Neural cell (in vitro differentiated cells): ENCODE measurements around the gene MEOX1. TPM values are rescaled to one million over a fixed set of nuclear protein-coding genes. Genes with fewer than 3 reads are reported as not detected.
"Not testable (repeated sequence)": the region's sequence is repeated elsewhere in the genome, so short reads cannot be mapped to it uniquely, and the experiment has no call there.

ENCODE experiments used
- H2AFZ ChIP-seq: fragments of 200-600, 300-800 bp; sonication (generic), shearing (Covaris generic); 2 replicates; pipeline ENCODE4 v1.6.0; 2014; ENCODE audit warnings: low read depth, mild to moderate bottlenecking, antibody characterized with exemption, low read length, moderate library complexity
- H3F3A ChIP-seq: fragments of 200-600 bp; shearing (Covaris generic); 2 replicates; pipeline ENCODE4 v1.6.1; 2016; ENCODE audit warnings: mild to moderate bottlenecking, moderate library complexity, mixed read lengths, antibody characterized with exemption, low read length; ENCODE audit not compliant: insufficient read depth, poor library complexity, severe bottlenecking
- H3K27ac ChIP-seq: fragments of 200-600, 300-800 bp; sonication (generic), shearing (Covaris generic); 2 replicates; pipeline ENCODE4 v1.5.1; 2014; ENCODE audit warnings: mild to moderate bottlenecking, low read length, moderate library complexity
- H3K27me3 ChIP-seq: fragments of 300-800, 200-600 bp; sonication (generic), shearing (Covaris generic); 2 replicates; pipeline ENCODE4 v1.6.0; 2014; ENCODE audit warnings: mild to moderate bottlenecking, low read depth, low read length, moderate library complexity; ENCODE audit not compliant: insufficient read depth
- H3K36me3 ChIP-seq: fragments of 300-800, 200-600 bp; sonication (generic), shearing (Covaris generic); 2 replicates; pipeline ENCODE4 v1.5.1; 2014; ENCODE audit warnings: mild to moderate bottlenecking, antibody characterized with exemption, low read length, moderate library complexity; ENCODE audit not compliant: insufficient read depth
- H3K4me2 ChIP-seq: fragments of 300-800, 200-600 bp; sonication (generic), shearing (Covaris generic); 2 replicates; pipeline ENCODE4 v1.6.0; 2014; ENCODE audit warnings: mild to moderate bottlenecking, low read length
- H3K4me3 ChIP-seq: fragments of 300-800, 200-600 bp; sonication (generic), shearing (Covaris generic); 2 replicates; pipeline ENCODE4 v1.5.1; 2014; ENCODE audit warnings: mild to moderate bottlenecking, low read length, moderate library complexity
- H3K79me2 ChIP-seq: fragments of 200-600 bp; shearing (Covaris generic); replicated peaks from 2 replicates; pipeline ENCODE4 v1.6.0; 2014; ENCODE audit warnings: mild to moderate bottlenecking, low read length, moderate library complexity; ENCODE audit not compliant: insufficient read depth
- H3K9ac ChIP-seq: fragments of 300-800, 200-600 bp; sonication (generic), shearing (Covaris generic); 2 replicates; pipeline ENCODE4 v1.6.1; 2016; ENCODE audit warnings: mild to moderate bottlenecking, low read length, mixed read lengths
- H3K9me2 ChIP-seq: fragments of 200-600 bp; shearing (Covaris generic); 2 replicates; pipeline ENCODE4 v1.6.1; 2016; ENCODE audit warnings: mild to moderate bottlenecking, low read length, mixed read lengths; ENCODE audit not compliant: insufficient read depth
- H3K9me3 ChIP-seq: fragments of 200-600, 300-800 bp; sonication (generic), shearing (Covaris generic); 2 replicates; pipeline ENCODE4 v1.6.1; 2016; ENCODE audit warnings: mild to moderate bottlenecking, mixed run types, low read length, moderate library complexity, mixed read lengths
- H4K20me1 ChIP-seq: fragments of 200-600 bp; shearing (Covaris generic); 2 replicates; pipeline ENCODE4 v1.6.1; 2016; ENCODE audit warnings: mild to moderate bottlenecking, mixed run types; ENCODE audit not compliant: insufficient read depth
- MXI1 ChIP-seq: fragments of 450-650 bp; conservative IDR thresholded peaks from 2 replicates; pipeline ENCODE4 v1.6.1; 2014; ENCODE audit warnings: antibody characterized with exemption, mild to moderate bottlenecking; ENCODE audit not compliant: poor library complexity, severe bottlenecking
- POLR2AphosphoS5 ChIP-seq: IDR thresholded peaks from 2 replicates; pipeline ENCODE4 v1.6.1; 2012
- RAD21 ChIP-seq: fragments of 450-650 bp; conservative IDR thresholded peaks from 2 replicates; pipeline ENCODE4 v1.6.1; 2014; ENCODE audit warnings: antibody characterized with exemption, mild to moderate bottlenecking, moderate library complexity
- polyA plus RNA-seq: library from polyadenylated mRNA; depleted of rRNA; stranded (reverse); fragments of >200 nt; gene quantifications from 2 replicates; pipeline ENCODE4 v1.2.3, GENCODE V29; 2014
- TF ChIP-seq, protein P1 (sequence below): IDR thresholded peaks from 2 replicates; pipeline ENCODE4 v1.6.1; 2012; ENCODE audit warnings: borderline replicate concordance
- TF ChIP-seq, protein P2 (sequence below): fragments of 450-650 bp; IDR thresholded peaks from 2 replicates; pipeline ENCODE4 v1.5.1; 2014; ENCODE audit warnings: antibody characterized with exemption, mild to moderate bottlenecking, moderate library complexity; ENCODE audit not compliant: poor library complexity, severe bottlenecking

MEOX1 gene
- polyA plus RNA-seq, 1 donor from 2014 or later, result 0.50 TPM

DNA sequence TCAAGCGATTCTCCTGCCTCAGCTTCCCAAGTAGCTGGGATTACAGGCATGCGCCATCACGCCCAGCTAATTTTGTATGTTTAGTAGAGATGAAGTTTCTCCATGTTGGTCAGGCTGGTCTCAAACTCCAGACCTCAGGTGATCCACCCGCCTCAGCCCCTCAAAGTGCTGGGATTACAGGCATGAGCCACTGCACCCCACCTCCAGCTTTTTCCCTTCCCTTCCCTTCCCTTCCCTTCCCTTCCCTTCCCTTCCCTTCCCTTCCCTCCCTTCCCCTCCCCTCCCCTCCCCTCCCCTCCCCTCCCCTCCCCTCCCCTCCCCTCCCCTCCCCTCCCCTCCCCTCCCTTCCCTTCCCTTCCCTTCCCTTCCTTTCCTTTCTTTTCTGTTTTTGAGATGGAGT is 59.2 kb downstream of the MEOX1 start:
- not testable (repeated sequence) for H3K4me2 ChIP-seq, H3K4me3 ChIP-seq, H3K79me2 ChIP-seq, H3K9me2 ChIP-seq, H4K20me1 ChIP-seq, H3K36me3 ChIP-seq, H2AFZ ChIP-seq, H3K9ac ChIP-seq, H3K27ac ChIP-seq, H3K27me3 ChIP-seq, H3F3A ChIP-seq, H3K9me3 ChIP-seq

DNA sequence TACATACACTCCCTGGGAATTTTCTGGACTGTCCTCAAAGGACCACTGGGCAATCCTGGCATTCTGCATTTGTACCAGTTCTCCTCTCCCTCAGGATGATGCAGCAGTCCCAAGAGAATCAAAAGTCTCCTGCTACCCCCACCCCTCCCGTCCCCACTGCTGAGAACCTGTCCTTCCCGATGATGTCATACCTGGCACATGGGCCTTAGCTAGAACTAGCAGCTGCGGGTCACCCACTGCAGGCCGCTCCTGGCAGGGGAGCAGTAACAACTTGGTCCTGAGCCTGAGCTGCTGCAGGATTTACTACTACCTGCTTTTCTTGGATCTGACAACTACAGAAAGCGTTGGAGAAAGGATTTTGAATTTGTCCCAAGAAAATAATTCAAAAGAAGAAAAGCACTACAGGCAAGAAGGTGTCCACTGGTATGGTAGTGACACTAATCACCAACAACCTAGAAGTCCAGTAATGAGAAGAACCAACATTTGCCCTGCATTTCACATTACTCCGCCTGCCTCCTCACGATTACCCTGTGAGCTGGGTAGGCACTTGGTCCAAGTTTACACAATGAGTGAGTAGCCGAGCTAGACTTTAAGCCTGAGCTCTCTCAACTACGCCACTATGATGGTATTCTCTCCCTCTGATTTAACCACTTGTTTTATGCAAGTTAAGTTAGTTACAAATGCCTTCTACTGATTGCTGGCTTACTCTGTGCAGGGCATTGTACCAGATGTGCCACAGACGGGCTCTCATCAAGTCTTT is 60.3 kb downstream of the MEOX1 start:
- Histone ChIP-seq H2AFZ (no peak overlapping the region), H3F3A (no peaks in the 10 kb centered on the region)

DNA sequence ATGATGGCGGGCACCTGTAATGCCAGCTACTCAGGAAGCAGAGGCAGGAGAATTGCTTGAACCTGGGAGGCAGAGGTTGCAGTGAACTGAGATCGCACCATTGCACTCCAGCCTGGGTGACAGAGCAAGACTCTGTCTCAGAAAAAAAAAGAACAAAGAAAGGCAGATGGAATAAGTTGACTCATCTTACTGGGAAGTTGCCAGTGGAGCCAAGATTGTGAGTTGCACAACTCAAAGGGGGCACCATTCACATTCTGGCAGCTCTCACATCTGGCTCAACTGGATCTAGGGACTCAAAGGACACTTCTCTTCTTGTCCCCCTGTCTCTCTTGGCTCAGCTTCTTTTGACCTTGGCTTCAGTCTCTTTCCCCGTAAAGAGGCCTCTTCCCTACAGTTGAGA is 61.9 kb downstream of the MEOX1 start:
- TF ChIP-seq POLR2AphosphoS5 (no peak), MXI1 (no peak), RAD21 (no peak)
- TF ChIP-seq, protein P1, sequence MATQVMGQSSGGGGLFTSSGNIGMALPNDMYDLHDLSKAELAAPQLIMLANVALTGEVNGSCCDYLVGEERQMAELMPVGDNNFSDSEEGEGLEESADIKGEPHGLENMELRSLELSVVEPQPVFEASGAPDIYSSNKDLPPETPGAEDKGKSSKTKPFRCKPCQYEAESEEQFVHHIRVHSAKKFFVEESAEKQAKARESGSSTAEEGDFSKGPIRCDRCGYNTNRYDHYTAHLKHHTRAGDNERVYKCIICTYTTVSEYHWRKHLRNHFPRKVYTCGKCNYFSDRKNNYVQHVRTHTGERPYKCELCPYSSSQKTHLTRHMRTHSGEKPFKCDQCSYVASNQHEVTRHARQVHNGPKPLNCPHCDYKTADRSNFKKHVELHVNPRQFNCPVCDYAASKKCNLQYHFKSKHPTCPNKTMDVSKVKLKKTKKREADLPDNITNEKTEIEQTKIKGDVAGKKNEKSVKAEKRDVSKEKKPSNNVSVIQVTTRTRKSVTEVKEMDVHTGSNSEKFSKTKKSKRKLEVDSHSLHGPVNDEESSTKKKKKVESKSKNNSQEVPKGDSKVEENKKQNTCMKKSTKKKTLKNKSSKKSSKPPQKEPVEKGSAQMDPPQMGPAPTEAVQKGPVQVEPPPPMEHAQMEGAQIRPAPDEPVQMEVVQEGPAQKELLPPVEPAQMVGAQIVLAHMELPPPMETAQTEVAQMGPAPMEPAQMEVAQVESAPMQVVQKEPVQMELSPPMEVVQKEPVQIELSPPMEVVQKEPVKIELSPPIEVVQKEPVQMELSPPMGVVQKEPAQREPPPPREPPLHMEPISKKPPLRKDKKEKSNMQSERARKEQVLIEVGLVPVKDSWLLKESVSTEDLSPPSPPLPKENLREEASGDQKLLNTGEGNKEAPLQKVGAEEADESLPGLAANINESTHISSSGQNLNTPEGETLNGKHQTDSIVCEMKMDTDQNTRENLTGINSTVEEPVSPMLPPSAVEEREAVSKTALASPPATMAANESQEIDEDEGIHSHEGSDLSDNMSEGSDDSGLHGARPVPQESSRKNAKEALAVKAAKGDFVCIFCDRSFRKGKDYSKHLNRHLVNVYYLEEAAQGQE, result no peak
- TF ChIP-seq, protein P2, sequence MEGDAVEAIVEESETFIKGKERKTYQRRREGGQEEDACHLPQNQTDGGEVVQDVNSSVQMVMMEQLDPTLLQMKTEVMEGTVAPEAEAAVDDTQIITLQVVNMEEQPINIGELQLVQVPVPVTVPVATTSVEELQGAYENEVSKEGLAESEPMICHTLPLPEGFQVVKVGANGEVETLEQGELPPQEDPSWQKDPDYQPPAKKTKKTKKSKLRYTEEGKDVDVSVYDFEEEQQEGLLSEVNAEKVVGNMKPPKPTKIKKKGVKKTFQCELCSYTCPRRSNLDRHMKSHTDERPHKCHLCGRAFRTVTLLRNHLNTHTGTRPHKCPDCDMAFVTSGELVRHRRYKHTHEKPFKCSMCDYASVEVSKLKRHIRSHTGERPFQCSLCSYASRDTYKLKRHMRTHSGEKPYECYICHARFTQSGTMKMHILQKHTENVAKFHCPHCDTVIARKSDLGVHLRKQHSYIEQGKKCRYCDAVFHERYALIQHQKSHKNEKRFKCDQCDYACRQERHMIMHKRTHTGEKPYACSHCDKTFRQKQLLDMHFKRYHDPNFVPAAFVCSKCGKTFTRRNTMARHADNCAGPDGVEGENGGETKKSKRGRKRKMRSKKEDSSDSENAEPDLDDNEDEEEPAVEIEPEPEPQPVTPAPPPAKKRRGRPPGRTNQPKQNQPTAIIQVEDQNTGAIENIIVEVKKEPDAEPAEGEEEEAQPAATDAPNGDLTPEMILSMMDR, result no peak
- Histone ChIP-seq H3K27me3 (no peaks in the 10 kb centered on the region), H3K4me2 (no peak overlapping the region), H3K9me3 (no peaks in the 10 kb centered on the region), H3K27ac (no peak overlapping the region), H3K9ac (no peak overlapping the region), H3K4me3 (no peak overlapping the region), H3K79me2 (no peaks in the 10 kb centered on the region), H4K20me1 (no peaks in the 10 kb centered on the region), H2AFZ (no peak overlapping the region), H3K9me2 (no peaks in the 10 kb centered on the region), H3F3A (no peaks in the 10 kb centered on the region), H3K36me3 (no peaks in the 10 kb centered on the region)

More for the DNA sequence above, 60.3 kb downstream of the MEOX1 start:
- H4K20me1 ChIP-seq, result no peaks in the 10 kb centered on the region
- no peaks in the 10 kb centered on the region for H3K9me3 ChIP-seq
- no peaks in the 10 kb centered on the region for H3K9me2 ChIP-seq
- no peak overlapping the region for H3K4me2 ChIP-seq
- no peaks in the 10 kb centered on the region for H3K36me3 ChIP-seq
- no peaks in the 10 kb centered on the region for H3K27me3 ChIP-seq
- TF ChIP-seq, protein P1, result no peak
- TF ChIP-seq, protein P2, result no peak
- no peaks in the 10 kb centered on the region for H3K79me2 ChIP-seq
- H3K4me3 ChIP-seq, result no peak overlapping the region
- H3K9ac ChIP-seq, result no peak overlapping the region
- H3K27ac ChIP-seq, result no peak overlapping the region
